ENCODE data around the gene AP3S2. TPM values are rescaled to one million over a fixed set of nuclear protein-coding genes. Genes with fewer than 3 reads are reported as not detected.

AP3S2 gene
- total RNA-seq, 1 experiment from 2014 or later: 23.3 TPM

- POLR2A ChIA-PET: no interaction called here
- no peaks in the 10 kb centered on the region for H3K4me1 ChIP-seq (ENCODE audit: control insufficient read depth in 1 of 2, insufficient read depth in 2 of 2, low read length in 2 of 2)
These were observed 28.6 kb downstream of the AP3S2 start for GRCh38 chr15:89864958-89865739.

GRCh38 chr15:89863918-89864317, 29.9 kb downstream of the AP3S2 start:
- ChIA-PET RAD21 (ENCODE audit: low non-redundant PET in 1 of 2, low total read pairs in 2 of 2, uncharacterized antibody in 2 of 2, unreplicated experiment in 2 of 2) (no interaction called here), POLR2A (no interaction called here), CTCF (interaction anchor here (1.3 to 2.0 kb wide), 2 partner anchors 11 to 103 kb away, joined by 4 to 15 read pairs; no protein-coding TSS in a partner anchor)
- H3K9ac ChIP-seq (ENCODE audit: low read length): no peak overlapping the region
- no TSS peak for BruUV-seq (replicated peaks)
- H3K9me3 ChIP-seq (ENCODE audit: control insufficient read depth in 1 of 2, insufficient read depth in 1 of 2, low read depth in 1 of 2, low read length in 2 of 2): no peaks in the 10 kb centered on the region
- intact Hi-C loops (cut with micrococcal nuclease): no loop called here
- TF ChIP-seq RAD21 (IDR thresholded peaks at IDR 0.05; ENCODE audit: low read depth) (0 out of 2 replicates have a peak, but pooled peaks have one; percentile 16), FOSL1 (IDR thresholded peaks at IDR 0.05; ENCODE audit: low read depth) (no peak)
- DNase-seq (ENCODE audit: low read depth, low spot score) (no peak), ATAC-seq (no peak)
- H3K27me3 ChIP-seq (ENCODE audit: insufficient read depth, low read length): no peaks in the 10 kb centered on the region
- H3K4me1 ChIP-seq (ENCODE audit: control insufficient read depth in 1 of 2, insufficient read depth in 2 of 2, low read length in 2 of 2): no peaks in the 10 kb centered on the region
- H2AFZ ChIP-seq (ENCODE audit: low read depth, low read length, poor library complexity, severe bottlenecking): no peak overlapping the region
- no peaks in the 10 kb centered on the region for H4K20me1 ChIP-seq (ENCODE audit: insufficient read depth)
- H3K4me2 ChIP-seq (ENCODE audit: low read length): no peak overlapping the region
- no peaks in the 10 kb centered on the region for H3K79me2 ChIP-seq (ENCODE audit: insufficient read depth, low read length)
- no peak overlapping the region for H3K4me3 ChIP-seq (replicated peaks in 1 of 2; ENCODE audit: low read depth in 1 of 2, low read length in 2 of 2)
- peaks cover 7 to 17% of the 10 kb centered on the region in 2 experiments; a peak in 3 of 4 replicates for H3K36me3 ChIP-seq (ENCODE audit: control insufficient read depth in 1 of 2, insufficient read depth in 2 of 2, low read length in 2 of 2)
- H3K9me2 ChIP-seq (ENCODE audit: insufficient read depth): no peaks in the 10 kb centered on the region
- H3K27ac ChIP-seq (ENCODE audit: low read depth, low read length): no peak overlapping the region

More at GRCh38 chr15:89864958-89865739, 28.6 kb downstream of the AP3S2 start:
- no peak for DNase-seq (ENCODE audit: low read depth, low spot score)
- TF ChIP-seq POLR2A (IDR thresholded peaks at IDR 0.05; ENCODE audit: borderline replicate concordance, extremely low read depth, insufficient read depth, insufficient read length) (no peak), SP1 (IDR thresholded peaks at IDR 0.05; ENCODE audit: low read depth) (no peak), ATF3 (IDR thresholded peaks at IDR 0.05) (no peak), ZFX (IDR thresholded peaks at IDR 0.05) (no peak), YY1 (IDR thresholded peaks at IDR 0.05; ENCODE audit: extremely low read depth, insufficient replicate concordance, low read depth, low read length) (no peak)
- ChIA-PET CTCF (interaction anchor here (1.3 to 2.0 kb wide), 3 partner anchors 10 to 104 kb away, joined by 4 to 15 read pairs (median 10); no protein-coding TSS in a partner anchor), RAD21 (ENCODE audit: low non-redundant PET in 1 of 2, low total read pairs in 2 of 2, uncharacterized antibody in 2 of 2, unreplicated experiment in 2 of 2) (no interaction called here)
- no peaks in the 10 kb centered on the region for H3K9me2 ChIP-seq (ENCODE audit: insufficient read depth)
- no TSS peak for BruUV-seq (replicated peaks)
- no peaks in the 10 kb centered on the region for H3K9me3 ChIP-seq (ENCODE audit: control insufficient read depth in 1 of 2, insufficient read depth in 1 of 2, low read depth in 1 of 2, low read length in 2 of 2)
- H3K79me2 ChIP-seq (ENCODE audit: insufficient read depth, low read length): no peaks in the 10 kb centered on the region
- H3K4me3 ChIP-seq (replicated peaks in 1 of 2; ENCODE audit: low read depth in 1 of 2, low read length in 2 of 2): no peak overlapping the region
- no peak overlapping the region for H3K27ac ChIP-seq (ENCODE audit: low read depth, low read length)
- no peak overlapping the region for H3K9ac ChIP-seq (ENCODE audit: low read length)
- no peaks in the 10 kb centered on the region for H3K27me3 ChIP-seq (ENCODE audit: insufficient read depth, low read length)
- no peak overlapping the region for H3K4me2 ChIP-seq (ENCODE audit: low read length)
- peak; percentile 58; the same call in 1 of the 2 replicates for ATAC-seq
- H3K36me3 ChIP-seq (ENCODE audit: control insufficient read depth in 1 of 2, insufficient read depth in 2 of 2, low read length in 2 of 2): peaks cover 9 to 15% of the 10 kb centered on the region in 2 experiments; a peak in 3 of 4 replicates
- H2AFZ ChIP-seq (ENCODE audit: low read depth, low read length, poor library complexity, severe bottlenecking): no peak overlapping the region
- no peaks in the 10 kb centered on the region for H4K20me1 ChIP-seq (ENCODE audit: insufficient read depth)
- intact Hi-C loops (cut with micrococcal nuclease): no loop called here
